Cardiac atrium fibroblast (primary cell): ENCODE data around the gene MAPK1IP1L. TPM values are rescaled to one million over a fixed set of nuclear protein-coding genes. Genes with fewer than 3 reads are reported as not detected.

Experiments used
- total RNA-seq: library from RNA; depleted of rRNA; stranded (reverse); fragments of >200 nt; gene quantifications from 2 replicates; pipeline ENCODE4 v1.2.3, GENCODE V29; 2015

MAPK1IP1L gene
- 53.8 and 60.1 TPM in 2 replicates for total RNA-seq

DNA sequence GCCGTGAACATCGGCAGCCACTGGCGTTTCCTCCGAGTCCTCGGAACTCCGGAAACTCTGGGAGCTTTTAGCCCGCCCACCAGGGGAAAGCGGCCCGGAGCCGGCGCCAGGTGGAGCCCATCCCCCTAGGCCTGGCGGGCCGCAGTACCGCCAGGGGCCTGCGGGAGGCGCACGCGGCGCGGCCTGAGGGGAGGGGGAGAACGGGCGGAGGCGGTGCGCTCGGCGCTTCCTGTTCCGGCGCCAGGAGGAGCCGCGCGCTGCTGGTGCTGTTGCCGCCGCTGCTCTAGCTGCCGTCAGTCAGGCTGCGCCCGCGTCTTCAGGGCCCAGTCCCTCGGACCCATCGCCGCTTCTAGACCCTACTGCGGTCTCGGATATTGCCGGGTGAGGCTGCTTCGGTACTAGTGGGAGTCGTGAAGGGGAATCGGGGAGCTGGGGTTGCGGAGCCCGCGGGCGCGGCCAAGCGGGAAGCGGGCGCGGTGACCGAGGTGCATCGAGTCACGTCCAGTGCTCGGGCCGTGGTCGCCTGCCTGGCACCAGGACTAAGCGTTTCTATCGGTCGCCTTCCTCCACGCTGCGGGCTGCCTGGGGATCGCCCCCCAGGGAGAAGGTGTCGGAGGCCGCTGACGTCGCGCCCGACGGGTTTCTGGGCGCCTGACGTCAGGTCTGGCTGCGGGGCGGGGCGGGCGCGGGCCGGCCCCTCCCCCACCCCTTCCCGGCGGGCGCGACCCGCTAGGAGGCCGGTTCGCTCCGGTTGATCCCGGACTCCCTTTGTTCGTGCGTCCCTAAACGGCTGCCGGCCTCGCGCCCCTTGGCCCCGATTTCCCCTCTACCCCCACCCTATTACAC lies at the start of gene MAPK1IP1L:
TSS of gene MAPK1IP1L (plus strand) at position 225 of the 846 bp plus-strand sequence. CDS start 10,037 bp downstream, outside the sequence.

DNA sequence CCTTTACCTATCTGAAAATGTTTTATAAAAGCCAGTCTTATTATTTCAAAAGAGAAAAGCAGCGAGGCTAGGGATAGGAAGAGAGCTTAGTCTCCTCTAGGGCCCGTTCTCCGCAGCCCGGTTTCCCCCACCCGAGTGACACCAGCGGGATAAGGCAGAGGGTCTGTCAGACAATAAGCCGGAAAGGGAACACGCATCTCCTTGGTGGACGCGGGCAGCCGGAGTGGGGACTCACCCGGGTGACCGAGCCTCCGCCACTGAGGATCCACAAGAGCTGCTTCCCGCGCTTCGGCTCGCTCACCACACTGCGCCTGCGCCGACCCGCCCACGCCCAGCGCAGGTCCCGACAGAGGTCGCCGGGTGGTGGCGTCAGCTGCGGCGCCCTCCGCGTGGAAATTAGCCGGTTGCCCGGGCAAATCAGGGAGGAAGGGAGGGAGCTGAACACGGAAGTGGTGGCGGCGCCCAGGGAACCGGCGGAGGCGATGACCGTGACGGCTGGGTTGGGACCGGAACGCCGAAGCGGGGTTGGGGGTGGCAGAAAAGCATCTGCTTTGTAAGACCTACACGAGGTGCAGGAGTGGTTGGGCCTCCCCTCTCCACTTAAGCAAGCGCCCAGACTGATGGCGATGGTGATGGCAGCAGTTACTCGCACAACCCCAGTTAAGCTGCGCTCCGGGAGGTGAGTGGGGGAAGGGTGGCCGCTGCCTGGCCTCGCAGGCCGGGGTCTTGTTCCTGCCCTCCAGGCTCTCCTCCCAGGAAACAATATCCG lies 24.5 kb upstream of the MAPK1IP1L start, which contains the start of the genes SOCS4 and WDHD1:
TSS of gene SOCS4 (plus strand) at position 444 of the 769 bp plus-strand sequence. CDS start 15,806 bp downstream, outside the sequence.
TSS of gene WDHD1 (minus strand) at position 307 of the 769 bp plus-strand sequence. CDS start 312 bp downstream, outside the sequence.

Other genes with a start within 250 kb of the MAPK1IP1L start
- gene GCH1, start 148.8 kb upstream of the MAPK1IP1L start, total RNA-seq = 2.3 and 4.1 TPM in 2 replicates
- 2.2 and 2.3 TPM in 2 replicates for gene WDHD1, start 24.5 kb upstream of the MAPK1IP1L start, total RNA-seq
- gene SOCS4, start 24.4 kb upstream of the MAPK1IP1L start, total RNA-seq = 7.9 and 13.1 TPM in 2 replicates
- 601 and 678 TPM in 2 replicates for gene LGALS3, start 77.6 kb downstream of the MAPK1IP1L start, total RNA-seq
- gene DLGAP5, start 139.9 kb downstream of the MAPK1IP1L start, total RNA-seq = 5.4 and 7.8 TPM in 2 replicates
- 10.3 and 15.9 TPM in 2 replicates for gene FBXO34, start 219.8 kb downstream of the MAPK1IP1L start, total RNA-seq